H9 (cell line): ENCODE results near the gene OS9. TPM values are rescaled to one million over a fixed set of nuclear protein-coding genes. Genes with fewer than 3 reads are reported as not detected.
A peak's percentile ranks its signal among the peaks of the same experiment; 100 is the strongest.

Experiments used
- DNase-seq: peaks from one replicate; pipeline ENCODE4 v3.0.0-alpha.2; 2017
- H2AFZ ChIP-seq: one replicate; pipeline ENCODE4 v1.6.1; 2013; ENCODE audit warnings: mild to moderate bottlenecking, low read length, control low read depth, moderate library complexity
- H2AK5ac ChIP-seq: 2 replicates; pipeline ENCODE4 v1.6.1; 2013; ENCODE audit warnings: low read length, control low read depth, mixed read lengths; ENCODE audit not compliant: insufficient read length
- H2BK120ac ChIP-seq: one replicate; pipeline ENCODE4 v1.6.1; 2013; ENCODE audit warnings: low read depth, mild to moderate bottlenecking, low read length, control low read depth, inconsistent platforms; ENCODE audit not compliant: poor library complexity, severe bottlenecking
- H2BK12ac ChIP-seq: 2 replicates; pipeline ENCODE4 v1.6.1; 2013; ENCODE audit warnings: low read length, control low read depth, mixed read lengths, low read depth; ENCODE audit not compliant: insufficient read length
- H2BK15ac ChIP-seq: 2 replicates; pipeline ENCODE4 v1.6.1; 2013; ENCODE audit warnings: low read depth, low read length, control low read depth
- H2BK20ac ChIP-seq: one replicate; pipeline ENCODE4 v1.6.1; 2013; ENCODE audit warnings: low read depth, mild to moderate bottlenecking, low read length, control low read depth, inconsistent platforms; ENCODE audit not compliant: poor library complexity, severe bottlenecking
- H2BK5ac ChIP-seq: 2 replicates; pipeline ENCODE4 v1.6.1; 2013; ENCODE audit warnings: low read length, control low read depth, mixed read lengths; ENCODE audit not compliant: insufficient read length
- H3K14ac ChIP-seq: 2 replicates; pipeline ENCODE4 v1.6.1; 2013; ENCODE audit warnings: low read length, control low read depth; ENCODE audit not compliant: insufficient read depth
- H3K18ac ChIP-seq: 2 replicates; pipeline ENCODE4 v1.6.1; 2013; ENCODE audit warnings: low read depth, mild to moderate bottlenecking, mixed read lengths, low read length, control low read depth; ENCODE audit not compliant: insufficient read length
- H3K23ac ChIP-seq: 2 replicates; pipeline ENCODE4 v1.6.1; 2013; ENCODE audit warnings: low read length, control low read depth, mixed read lengths, low read depth; ENCODE audit not compliant: insufficient read length
- H3K23me2 ChIP-seq: 2 replicates; pipeline ENCODE4 v1.6.1; 2013; ENCODE audit warnings: low read depth, mild to moderate bottlenecking, mixed read lengths, low read length, control low read depth; ENCODE audit not compliant: insufficient read length, poor library complexity, severe bottlenecking
- H3K27ac ChIP-seq: 2 replicates; pipeline ENCODE4 v1.5.1; 2013; ENCODE audit warnings: low read length, control low read depth, mixed read lengths, low read depth; ENCODE audit not compliant: insufficient read length
- H3K27me3 ChIP-seq: 2 replicates; pipeline ENCODE4 v1.6.1; 2013; ENCODE audit warnings: low read length, control low read depth, inconsistent platforms; ENCODE audit not compliant: insufficient read depth
- H3K4ac ChIP-seq: 2 replicates; pipeline ENCODE4 v1.6.1; 2013; ENCODE audit warnings: low read depth, mild to moderate bottlenecking, control low read depth, inconsistent platforms, low read length, moderate library complexity
- H3K4me1 ChIP-seq: 2 replicates; pipeline ENCODE4 v1.6.1; 2013; ENCODE audit warnings: low read length, control low read depth, inconsistent platforms; ENCODE audit not compliant: insufficient read depth
- H3K4me2 ChIP-seq: 2 replicates; pipeline ENCODE4 v1.6.1; 2013; ENCODE audit warnings: low read length, control low read depth, mixed read lengths; ENCODE audit not compliant: insufficient read length, insufficient read depth
- H3K56ac ChIP-seq: 2 replicates; pipeline ENCODE4 v1.6.1; 2013; ENCODE audit warnings: low read depth, mild to moderate bottlenecking, mixed read lengths, low read length, control low read depth; ENCODE audit not compliant: insufficient read length
- H3K79me1 ChIP-seq: 2 replicates; pipeline ENCODE4 v1.6.1; 2013; ENCODE audit warnings: low read depth, mild to moderate bottlenecking, moderate library complexity, low read length, control low read depth, inconsistent platforms; ENCODE audit not compliant: insufficient read depth, poor library complexity, severe bottlenecking
- H3K79me2 ChIP-seq: 2 replicates; pipeline ENCODE4 v1.6.1; 2013; ENCODE audit warnings: low read length, control low read depth, inconsistent platforms; ENCODE audit not compliant: insufficient read depth
- H3K9ac ChIP-seq: 2 replicates; pipeline ENCODE4 v1.6.1; 2013; ENCODE audit warnings: low read length, control low read depth, mixed read lengths; ENCODE audit not compliant: insufficient read length; ENCODE audit errors: extremely low read depth
- H3K9me3 ChIP-seq: one replicate; pipeline ENCODE4 v1.6.1; 2013; ENCODE audit warnings: low read depth, low read length, inconsistent platforms; ENCODE audit not compliant: control insufficient read depth
- H3T11ph ChIP-seq: one replicate; pipeline ENCODE4 v1.6.1; 2013; ENCODE audit warnings: mild to moderate bottlenecking, low read length, control low read depth, inconsistent platforms
- H4K20me1 ChIP-seq: one replicate; pipeline ENCODE4 v1.6.1; 2013; ENCODE audit not compliant: control insufficient read depth, insufficient read length, insufficient read depth
- H4K5ac ChIP-seq: 2 replicates; pipeline ENCODE4 v1.6.1; 2013; ENCODE audit warnings: low read depth, mild to moderate bottlenecking, mixed read lengths, low read length, control low read depth; ENCODE audit not compliant: insufficient read length
- H4K8ac ChIP-seq: replicated peaks from 2 replicates; pipeline ENCODE4 v1.6.1; 2013; ENCODE audit warnings: low read length, control low read depth, mixed read lengths, low read depth; ENCODE audit not compliant: insufficient read length
- H4K91ac ChIP-seq: 2 replicates; pipeline ENCODE4 v1.6.1; 2013; ENCODE audit warnings: low read depth, mild to moderate bottlenecking, moderate library complexity, mixed read lengths, low read length, control low read depth; ENCODE audit not compliant: insufficient read length
- H3K27ac Mint-ChIP-seq, 3 experiments: 2 replicates in 2 of 3; 3 replicates in 1 of 3; pipeline ENCODE4 v1.8.0; 2020 to 2021; ENCODE audit warnings: mixed read lengths in 3 of 3, mild to moderate bottlenecking in 1 of 3, moderate library complexity in 1 of 3
- H3K27me3 Mint-ChIP-seq: 2 replicates; pipeline ENCODE4 v1.8.0; 2021; ENCODE audit warnings: low read depth, mild to moderate bottlenecking, moderate library complexity, mixed read lengths
- H3K36me3 Mint-ChIP-seq, 3 experiments: 2 replicates in 2 of 3; 3 replicates in 1 of 3; pipeline ENCODE4 v1.8.0; 2020 to 2021; ENCODE audit warnings: low read depth in 3 of 3, mixed read lengths in 3 of 3; ENCODE audit not compliant: insufficient read depth in 1 of 3
- H3K4me1 Mint-ChIP-seq, 2 experiments: 2 replicates each; pipeline ENCODE4 v1.8.0; 2020; ENCODE audit warnings: mixed read lengths in 2 of 2
- H3K4me3 Mint-ChIP-seq, 2 experiments: 2 replicates in 1 of 2; 3 replicates in 1 of 2; pipeline ENCODE4 v1.8.0; 2020 to 2021; ENCODE audit warnings: mild to moderate bottlenecking in 2 of 2, mixed read lengths in 2 of 2, moderate library complexity in 1 of 2
- H3K9me3 Mint-ChIP-seq, 2 experiments: 2 replicates in 1 of 2; 3 replicates in 1 of 2; pipeline ENCODE4 v1.8.0; 2020; ENCODE audit warnings: mild to moderate bottlenecking in 2 of 2, mixed read lengths in 2 of 2, moderate library complexity in 1 of 2
- CTCF ChIP-seq: fragments of 200-600 bp; sonication (generic); conservative IDR thresholded peaks from 3 replicates; pipeline ENCODE4 v1.8.0; 2021; ENCODE audit warnings: antibody characterized with exemption, mild to moderate bottlenecking
- WGBS: extraction: QIAGEN DNeasy Blood & Tissue Kit; methylation state at CpG from one replicate; pipeline ENCODE4 v1.1.7; 2013; ENCODE audit warnings: missing lambda C conversion rate, low lambda C conversion rate, mixed read lengths; ENCODE audit not compliant: insufficient read length; ENCODE audit errors: extremely low coverage; 5-methylcytosine and 5-hydroxymethylcytosine counted together
- total RNA-seq: library from RNA; stranded (reverse); gene quantifications from 2 replicates; pipeline ENCODE4 v1.2.1, GENCODE V29; 2021

The OS9 gene
- total RNA-seq, 1 experiment from 2014 or later, result 112 TPM

DNA sequence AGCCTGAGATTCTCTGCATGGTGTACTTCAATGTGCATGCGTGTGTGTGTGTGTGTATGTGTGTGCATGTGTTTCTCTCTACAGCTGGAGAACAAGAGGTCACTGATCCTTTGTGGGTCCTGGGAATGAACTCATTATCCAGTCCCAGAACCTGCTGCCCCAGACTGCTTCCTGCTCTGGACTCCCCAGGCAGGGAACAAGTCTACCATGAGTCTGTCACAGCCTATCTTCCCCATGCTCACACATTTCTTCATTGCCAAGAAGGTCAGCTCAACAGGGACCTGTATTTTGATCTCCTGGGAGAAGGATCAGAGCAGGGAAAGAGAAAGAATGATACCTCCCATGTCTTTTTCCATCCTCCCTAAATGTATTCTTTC, 47.5 kb downstream of the OS9 start:
- H3K9ac ChIP-seq, result no peak overlapping the region
- H3K23me2 ChIP-seq, result peaks cover 13% of the 10 kb centered on the region
- H3K27ac ChIP-seq, result no peak overlapping the region
- H3K79me1 ChIP-seq, result no peaks in the 10 kb centered on the region
- H3K27me3 Mint-ChIP-seq, result peaks cover 66% of the 10 kb centered on the region
- H3K36me3 Mint-ChIP-seq, result peaks cover 0 to 10% (median 4%) of the 10 kb centered on the region in 3 experiments; a peak in 6 of 7 replicates
- H3K4me2 ChIP-seq, result no peak overlapping the region
- H2BK20ac ChIP-seq, result no peak overlapping the region
- WGBS, result no CpG with 5 or more reads among the region's 1 CpG
- no peak for TF ChIP-seq CTCF
- H3K9me3 ChIP-seq, result no peaks in the 10 kb centered on the region
- H4K5ac ChIP-seq, result no peak overlapping the region
- H3K14ac ChIP-seq, result no peak overlapping the region
- peak overlapping the region in 1 of 3 experiments; percentile 12; a peak in 1 of 7 replicates for H3K27ac Mint-ChIP-seq
- no peak overlapping the region for H3T11ph ChIP-seq
- H3K4me3 Mint-ChIP-seq, result 0 out of 5 replicates have a peak overlapping the region, but pooled peaks of 1 of the 2 experiments have one; percentile 13
- no peak overlapping the region for H3K4ac ChIP-seq
- H4K91ac ChIP-seq, result no peak overlapping the region
- no peaks in the 10 kb centered on the region; a peak in 1 of 5 replicates for H3K9me3 Mint-ChIP-seq
- H3K56ac ChIP-seq, result no peak overlapping the region
- no peak overlapping the region for H2BK120ac ChIP-seq
- no peak overlapping the region for H2AFZ ChIP-seq
- no peak overlapping the region for H2BK5ac ChIP-seq
- no peak overlapping the region for H3K23ac ChIP-seq
- H4K8ac ChIP-seq, result no peak overlapping the region
- H2BK12ac ChIP-seq, result no peak overlapping the region
- H4K20me1 ChIP-seq, result no peaks in the 10 kb centered on the region
- no peak overlapping the region for H2BK15ac ChIP-seq
- H3K4me1 Mint-ChIP-seq, result peaks cover 29 to 30% of the 10 kb centered on the region in 2 experiments
- H2AK5ac ChIP-seq, result no peak overlapping the region
- H3K79me2 ChIP-seq, result no peaks in the 10 kb centered on the region
- peaks cover 42% of the 10 kb centered on the region for H3K27me3 ChIP-seq
- H3K4me1 ChIP-seq, result peaks cover 2% of the 10 kb centered on the region; the same call in 1 of the 2 replicates
- DNase-seq, result no peak
- H3K18ac ChIP-seq, result no peak overlapping the region
